K562 (cell line): ENCODE measurements around the gene SOCS3. TPM values are rescaled to one million over a fixed set of nuclear protein-coding genes. Genes with fewer than 3 reads are reported as not detected.

Experiments
- KLF6 ChIP-seq: fragments of 250-450 bp; sonication (Bioruptor Pico); IDR thresholded peaks from 2 replicates; pipeline ENCODE4 v1.4.0; 2020; ENCODE audit warnings: mild to moderate bottlenecking, moderate library complexity, borderline replicate concordance
- polyA plus RNA-seq, 8 experiments: library from polyadenylated mRNA; depleted of rRNA in 4 of 8; stranded (reverse) in 5 of 8; unstranded in 3 of 8; fragments of >200 nt; fragmentation: Nextera tagmentation in 2 of 8; fragmentation: Illumina TruSeq in 1 of 8; extraction: Ambion mirVana in 2 of 8; extraction: Trizol in 1 of 8; gene quantifications; 2 replicates each; pipeline versions ENCODE4 v1.2.1 to v1.2.3, GENCODE V29; 2011 to 2014; ENCODE audit warnings: inconsistent platforms in 1 of 8, missing spikeins in 1 of 8
- total RNA-seq, 7 experiments: library from RNA; depleted of rRNA in 6 of 7; stranded (reverse); fragments of >200 nt in 6 of 7; fragmentation: Illumina TruSeq in 2 of 7; extraction: Trizol in 2 of 7; gene quantifications; 2 replicates each; pipeline versions ENCODE4 v1.2.1 to v1.2.3, GENCODE V29; 2011 to 2021; ENCODE audit warnings: low replicate concordance in 1 of 7
- TF ChIP-seq, protein P1 (sequence below): sonication (generic); formaldehyde crosslinking; IDR thresholded peaks from 2 replicates; pipeline ENCODE4 v1.8.0; 2023; ENCODE audit warnings: missing genetic modification reagents, mild to moderate bottlenecking, borderline replicate concordance
- TF ChIP-seq, protein P2 (sequence below): fragments of 450-650 bp; IDR thresholded peaks from 2 replicates; pipeline ENCODE4 v1.7.1; 2018; ENCODE audit warnings: mild to moderate bottlenecking, low read depth; ENCODE audit not compliant: partially characterized antibody
- TF ChIP-seq, protein P3 (sequence below): fragments of 450-650 bp; IDR thresholded peaks from 2 replicates; pipeline ENCODE4 v1.6.1; 2018; ENCODE audit not compliant: partially characterized antibody

SOCS3 gene
- total and polyA plus RNA-seq, 9 of the 15 experiments (the other 6 are each of a cell fraction or from before 2014, with no cell fraction given): 0.56 to 38.9 (median 13.7) TPM

DNA sequence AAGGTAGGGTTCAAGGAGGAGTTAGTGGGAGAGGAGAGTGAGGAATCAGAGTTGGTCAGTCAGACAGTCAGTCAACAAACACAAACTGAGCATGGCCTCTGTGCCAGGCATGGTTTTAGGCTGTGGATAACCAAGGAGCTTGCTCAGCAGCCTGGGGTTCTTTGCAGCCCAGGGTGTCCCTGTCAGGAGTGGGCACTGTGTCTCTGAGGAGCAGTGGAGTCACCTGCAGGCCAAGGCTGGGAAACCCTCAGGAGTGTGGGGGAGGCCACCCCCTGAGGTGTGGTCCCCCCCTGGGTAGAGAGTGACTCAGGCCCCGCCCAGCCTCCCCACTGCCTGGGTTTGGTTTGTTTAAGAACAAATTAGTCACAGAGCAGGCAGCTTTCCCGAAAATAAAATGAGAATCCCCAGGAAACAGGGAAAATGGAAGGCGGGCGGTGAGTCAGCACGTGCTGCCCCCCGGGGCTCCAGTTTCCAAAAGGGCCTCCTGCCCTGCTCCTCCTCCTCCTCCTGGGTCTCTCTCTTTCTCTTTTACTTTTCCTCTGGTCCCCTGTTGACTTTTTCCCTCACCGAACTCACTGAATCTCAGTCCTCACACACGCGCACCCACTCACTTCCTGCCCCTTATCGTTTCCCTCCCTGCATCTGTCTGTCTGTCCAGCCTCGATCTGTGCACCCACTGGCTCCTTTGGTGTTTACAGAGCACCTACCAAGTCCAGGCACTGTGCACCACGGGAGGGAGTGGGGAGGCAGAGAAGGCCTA is 44.3 kb downstream of the SOCS3 start (continued):
- TF ChIP-seq, protein P1, sequence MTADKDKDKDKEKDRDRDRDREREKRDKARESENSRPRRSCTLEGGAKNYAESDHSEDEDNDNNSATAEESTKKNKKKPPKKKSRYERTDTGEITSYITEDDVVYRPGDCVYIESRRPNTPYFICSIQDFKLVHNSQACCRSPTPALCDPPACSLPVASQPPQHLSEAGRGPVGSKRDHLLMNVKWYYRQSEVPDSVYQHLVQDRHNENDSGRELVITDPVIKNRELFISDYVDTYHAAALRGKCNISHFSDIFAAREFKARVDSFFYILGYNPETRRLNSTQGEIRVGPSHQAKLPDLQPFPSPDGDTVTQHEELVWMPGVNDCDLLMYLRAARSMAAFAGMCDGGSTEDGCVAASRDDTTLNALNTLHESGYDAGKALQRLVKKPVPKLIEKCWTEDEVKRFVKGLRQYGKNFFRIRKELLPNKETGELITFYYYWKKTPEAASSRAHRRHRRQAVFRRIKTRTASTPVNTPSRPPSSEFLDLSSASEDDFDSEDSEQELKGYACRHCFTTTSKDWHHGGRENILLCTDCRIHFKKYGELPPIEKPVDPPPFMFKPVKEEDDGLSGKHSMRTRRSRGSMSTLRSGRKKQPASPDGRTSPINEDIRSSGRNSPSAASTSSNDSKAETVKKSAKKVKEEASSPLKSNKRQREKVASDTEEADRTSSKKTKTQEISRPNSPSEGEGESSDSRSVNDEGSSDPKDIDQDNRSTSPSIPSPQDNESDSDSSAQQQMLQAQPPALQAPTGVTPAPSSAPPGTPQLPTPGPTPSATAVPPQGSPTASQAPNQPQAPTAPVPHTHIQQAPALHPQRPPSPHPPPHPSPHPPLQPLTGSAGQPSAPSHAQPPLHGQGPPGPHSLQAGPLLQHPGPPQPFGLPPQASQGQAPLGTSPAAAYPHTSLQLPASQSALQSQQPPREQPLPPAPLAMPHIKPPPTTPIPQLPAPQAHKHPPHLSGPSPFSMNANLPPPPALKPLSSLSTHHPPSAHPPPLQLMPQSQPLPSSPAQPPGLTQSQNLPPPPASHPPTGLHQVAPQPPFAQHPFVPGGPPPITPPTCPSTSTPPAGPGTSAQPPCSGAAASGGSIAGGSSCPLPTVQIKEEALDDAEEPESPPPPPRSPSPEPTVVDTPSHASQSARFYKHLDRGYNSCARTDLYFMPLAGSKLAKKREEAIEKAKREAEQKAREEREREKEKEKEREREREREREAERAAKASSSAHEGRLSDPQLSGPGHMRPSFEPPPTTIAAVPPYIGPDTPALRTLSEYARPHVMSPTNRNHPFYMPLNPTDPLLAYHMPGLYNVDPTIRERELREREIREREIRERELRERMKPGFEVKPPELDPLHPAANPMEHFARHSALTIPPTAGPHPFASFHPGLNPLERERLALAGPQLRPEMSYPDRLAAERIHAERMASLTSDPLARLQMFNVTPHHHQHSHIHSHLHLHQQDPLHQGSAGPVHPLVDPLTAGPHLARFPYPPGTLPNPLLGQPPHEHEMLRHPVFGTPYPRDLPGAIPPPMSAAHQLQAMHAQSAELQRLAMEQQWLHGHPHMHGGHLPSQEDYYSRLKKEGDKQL (CRISPR knock-in tag): no peak
- TF ChIP-seq KLF6 (CRISPR knock-in tag): 0 out of 2 replicates have a peak, but pooled peaks have one; percentile 7
- TF ChIP-seq, protein P2, sequence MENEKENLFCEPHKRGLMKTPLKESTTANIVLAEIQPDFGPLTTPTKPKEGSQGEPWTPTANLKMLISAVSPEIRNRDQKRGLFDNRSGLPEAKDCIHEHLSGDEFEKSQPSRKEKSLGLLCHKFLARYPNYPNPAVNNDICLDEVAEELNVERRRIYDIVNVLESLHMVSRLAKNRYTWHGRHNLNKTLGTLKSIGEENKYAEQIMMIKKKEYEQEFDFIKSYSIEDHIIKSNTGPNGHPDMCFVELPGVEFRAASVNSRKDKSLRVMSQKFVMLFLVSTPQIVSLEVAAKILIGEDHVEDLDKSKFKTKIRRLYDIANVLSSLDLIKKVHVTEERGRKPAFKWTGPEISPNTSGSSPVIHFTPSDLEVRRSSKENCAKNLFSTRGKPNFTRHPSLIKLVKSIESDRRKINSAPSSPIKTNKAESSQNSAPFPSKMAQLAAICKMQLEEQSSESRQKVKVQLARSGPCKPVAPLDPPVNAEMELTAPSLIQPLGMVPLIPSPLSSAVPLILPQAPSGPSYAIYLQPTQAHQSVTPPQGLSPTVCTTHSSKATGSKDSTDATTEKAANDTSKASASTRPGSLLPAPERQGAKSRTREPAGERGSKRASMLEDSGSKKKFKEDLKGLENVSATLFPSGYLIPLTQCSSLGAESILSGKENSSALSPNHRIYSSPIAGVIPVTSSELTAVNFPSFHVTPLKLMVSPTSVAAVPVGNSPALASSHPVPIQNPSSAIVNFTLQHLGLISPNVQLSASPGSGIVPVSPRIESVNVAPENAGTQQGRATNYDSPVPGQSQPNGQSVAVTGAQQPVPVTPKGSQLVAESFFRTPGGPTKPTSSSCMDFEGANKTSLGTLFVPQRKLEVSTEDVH: no peak
- TF ChIP-seq, protein P3, sequence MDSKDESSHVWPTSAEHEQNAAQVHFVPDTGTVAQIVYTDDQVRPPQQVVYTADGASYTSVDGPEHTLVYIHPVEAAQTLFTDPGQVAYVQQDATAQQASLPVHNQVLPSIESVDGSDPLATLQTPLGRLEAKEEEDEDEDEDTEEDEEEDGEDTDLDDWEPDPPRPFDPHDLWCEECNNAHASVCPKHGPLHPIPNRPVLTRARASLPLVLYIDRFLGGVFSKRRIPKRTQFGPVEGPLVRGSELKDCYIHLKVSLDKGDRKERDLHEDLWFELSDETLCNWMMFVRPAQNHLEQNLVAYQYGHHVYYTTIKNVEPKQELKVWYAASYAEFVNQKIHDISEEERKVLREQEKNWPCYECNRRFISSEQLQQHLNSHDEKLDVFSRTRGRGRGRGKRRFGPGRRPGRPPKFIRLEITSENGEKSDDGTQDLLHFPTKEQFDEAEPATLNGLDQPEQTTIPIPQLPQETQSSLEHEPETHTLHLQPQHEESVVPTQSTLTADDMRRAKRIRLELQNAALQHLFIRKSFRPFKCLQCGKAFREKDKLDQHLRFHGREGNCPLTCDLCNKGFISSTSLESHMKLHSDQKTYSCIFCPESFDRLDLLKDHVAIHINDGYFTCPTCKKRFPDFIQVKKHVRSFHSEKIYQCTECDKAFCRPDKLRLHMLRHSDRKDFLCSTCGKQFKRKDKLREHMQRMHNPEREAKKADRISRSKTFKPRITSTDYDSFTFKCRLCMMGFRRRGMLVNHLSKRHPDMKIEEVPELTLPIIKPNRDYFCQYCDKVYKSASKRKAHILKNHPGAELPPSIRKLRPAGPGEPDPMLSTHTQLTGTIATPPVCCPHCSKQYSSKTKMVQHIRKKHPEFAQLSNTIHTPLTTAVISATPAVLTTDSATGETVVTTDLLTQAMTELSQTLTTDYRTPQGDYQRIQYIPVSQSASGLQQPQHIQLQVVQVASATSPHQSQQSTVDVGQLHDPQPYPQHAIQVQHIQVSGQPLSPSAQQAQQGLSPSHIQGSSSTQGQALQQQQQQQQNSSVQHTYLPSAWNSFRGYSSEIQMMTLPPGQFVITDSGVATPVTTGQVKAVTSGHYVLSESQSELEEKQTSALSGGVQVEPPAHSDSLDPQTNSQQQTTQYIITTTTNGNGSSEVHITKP: peak; percentile 59
